GM21423 (cell line): ENCODE measurements around the gene DDX17.

ENCODE experiments used
- ATAC-seq: cut with Tn5 transposase; IDR thresholded peaks from one replicate; pipeline ENCODE4 v1.9.1; 2021; ENCODE audit warnings: mild to moderate bottlenecking, moderate library complexity; ENCODE audit not compliant: unreplicated experiment

DDX17 gene

GRCh38 chr22:38467904-38468442, 38.1 kb downstream of the DDX17 start, which contains the start of gene KDELR3:
TSS of gene KDELR3 (plus strand) at chr22:38468096. CDS start at chr22:38468234, 138 bp downstream.
- no peak for ATAC-seq

DNA sequence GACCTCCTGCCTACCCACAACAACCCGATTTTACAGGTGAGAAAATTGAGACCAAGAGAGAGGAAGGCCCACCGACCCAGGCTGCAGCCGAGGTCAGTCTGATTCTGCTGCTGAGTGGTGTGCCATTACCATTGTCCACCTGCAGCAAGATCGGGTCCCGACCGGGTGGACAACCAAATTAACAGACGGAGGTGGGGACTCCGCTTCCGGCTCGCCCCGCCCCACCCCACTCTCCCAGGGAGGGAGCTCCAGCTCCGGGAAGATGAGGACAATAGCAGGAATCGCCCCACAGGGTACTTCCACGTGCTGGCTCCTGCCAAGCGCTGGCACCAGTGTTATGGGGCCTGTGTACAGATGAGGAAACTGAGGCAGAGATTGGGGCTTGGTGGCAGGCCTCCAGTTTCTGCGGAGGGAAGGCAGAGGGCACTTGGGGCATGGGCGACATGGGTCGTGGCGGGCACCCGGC, 38.6 kb downstream of the DDX17 start:
- no peak for ATAC-seq

DNA sequence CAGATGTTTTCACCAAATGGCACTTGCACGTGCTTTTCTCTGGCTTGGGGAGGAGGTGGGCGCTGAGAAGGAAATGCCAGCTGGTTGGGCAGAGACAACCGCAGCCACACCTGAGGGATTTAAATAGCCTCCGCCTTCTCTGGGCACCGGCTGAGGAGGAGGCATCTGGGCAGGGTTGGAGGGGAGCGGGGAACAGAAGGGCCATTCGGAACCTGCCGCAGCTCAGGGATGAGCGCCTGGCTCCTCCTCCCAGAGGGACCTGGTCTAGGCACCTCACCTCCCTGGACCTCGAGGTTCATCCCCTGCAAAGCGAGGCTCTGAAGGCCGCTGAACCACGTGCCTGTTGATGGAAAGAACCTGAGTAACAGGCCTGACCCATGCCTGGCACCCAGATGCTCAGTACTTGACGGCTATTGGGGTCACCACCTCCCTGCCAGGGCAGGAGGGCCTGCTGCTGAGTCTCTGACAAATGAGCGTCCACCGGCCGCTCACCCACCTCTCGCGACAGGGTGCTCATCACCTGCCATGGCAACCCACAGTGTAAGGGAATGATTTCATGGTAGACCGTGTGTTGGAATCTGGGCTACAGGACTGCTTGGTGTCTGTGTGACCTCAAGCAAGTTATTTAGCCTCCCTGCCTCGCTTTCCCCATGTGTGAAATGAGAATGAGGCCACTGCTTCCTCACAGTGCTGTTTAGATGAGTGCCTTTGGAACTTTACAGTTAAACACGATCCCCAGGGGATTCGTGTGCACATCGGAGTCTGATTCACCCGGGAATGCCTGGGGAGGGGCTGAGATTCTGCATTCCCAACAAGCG, 40.2 kb downstream of the DDX17 start:
- ATAC-seq = no peak

- no peak for ATAC-seq
Measured at GRCh38 chr22:38464992-38465672, 41.0 kb downstream of the DDX17 start.

DNA sequence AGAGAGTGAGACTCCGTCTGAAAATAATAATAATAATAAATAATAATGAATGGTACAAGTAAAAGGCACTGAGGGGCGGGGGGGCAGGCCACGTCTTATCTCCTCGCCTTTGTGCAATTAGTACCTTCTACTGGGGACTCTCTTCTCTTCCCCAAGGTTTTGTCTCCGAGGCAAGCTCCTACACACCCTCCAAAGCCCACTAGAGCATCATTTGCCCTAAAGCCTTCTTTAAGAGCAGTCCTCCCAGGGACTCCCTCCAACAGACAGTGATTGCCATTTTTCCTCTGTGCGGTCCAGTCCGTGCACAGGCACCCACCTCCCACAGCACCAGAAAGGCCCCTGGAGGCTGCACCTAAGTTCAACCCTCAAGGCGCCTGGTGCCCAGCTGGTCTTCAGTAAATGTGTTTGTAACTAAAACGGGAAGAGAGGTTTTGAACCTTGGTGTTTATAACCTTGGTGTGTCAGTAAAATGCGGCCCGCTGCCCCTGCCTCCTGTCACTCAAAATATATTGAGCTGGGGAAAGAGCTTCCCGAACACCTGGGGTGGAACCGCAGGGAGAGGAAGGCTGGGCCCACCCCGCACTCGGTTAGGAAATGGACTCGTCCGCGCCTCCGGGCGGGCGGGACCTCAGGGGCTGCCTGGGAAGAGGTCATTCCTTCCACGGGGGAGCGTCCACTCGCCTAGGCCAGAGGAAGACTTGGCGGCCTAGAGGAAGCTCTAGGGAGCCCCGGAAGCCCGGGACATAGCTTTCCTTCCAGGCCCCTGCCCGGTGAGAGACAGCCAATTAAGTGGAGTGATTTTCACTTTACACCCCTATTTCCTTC, 42.9 kb downstream of the DDX17 start:
- ATAC-seq = no peak

GRCh38 chr22:38461414-38462081, 44.6 kb downstream of the DDX17 start:
- no peak for ATAC-seq

DNA sequence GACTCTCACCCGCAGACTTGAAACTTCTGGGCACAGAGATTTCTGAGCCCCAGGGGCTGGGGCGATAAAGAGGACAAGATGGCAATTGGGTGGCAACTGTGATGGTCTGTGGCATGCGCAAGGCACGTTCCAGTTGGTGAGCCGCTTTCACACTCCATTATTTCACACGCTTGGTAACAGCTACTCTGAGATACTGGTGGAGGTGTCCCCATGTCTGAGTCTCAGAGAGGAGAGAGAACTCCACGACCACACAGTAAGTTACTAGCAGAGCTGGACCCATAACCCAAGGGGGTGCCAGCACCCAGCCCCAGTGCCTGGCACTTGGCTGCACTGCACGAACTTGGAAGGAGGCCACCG, 45.1 kb downstream of the DDX17 start:
- no peak for ATAC-seq

GRCh38 chr22:38460426-38460840, 45.7 kb downstream of the DDX17 start:
- no peak for ATAC-seq

DNA sequence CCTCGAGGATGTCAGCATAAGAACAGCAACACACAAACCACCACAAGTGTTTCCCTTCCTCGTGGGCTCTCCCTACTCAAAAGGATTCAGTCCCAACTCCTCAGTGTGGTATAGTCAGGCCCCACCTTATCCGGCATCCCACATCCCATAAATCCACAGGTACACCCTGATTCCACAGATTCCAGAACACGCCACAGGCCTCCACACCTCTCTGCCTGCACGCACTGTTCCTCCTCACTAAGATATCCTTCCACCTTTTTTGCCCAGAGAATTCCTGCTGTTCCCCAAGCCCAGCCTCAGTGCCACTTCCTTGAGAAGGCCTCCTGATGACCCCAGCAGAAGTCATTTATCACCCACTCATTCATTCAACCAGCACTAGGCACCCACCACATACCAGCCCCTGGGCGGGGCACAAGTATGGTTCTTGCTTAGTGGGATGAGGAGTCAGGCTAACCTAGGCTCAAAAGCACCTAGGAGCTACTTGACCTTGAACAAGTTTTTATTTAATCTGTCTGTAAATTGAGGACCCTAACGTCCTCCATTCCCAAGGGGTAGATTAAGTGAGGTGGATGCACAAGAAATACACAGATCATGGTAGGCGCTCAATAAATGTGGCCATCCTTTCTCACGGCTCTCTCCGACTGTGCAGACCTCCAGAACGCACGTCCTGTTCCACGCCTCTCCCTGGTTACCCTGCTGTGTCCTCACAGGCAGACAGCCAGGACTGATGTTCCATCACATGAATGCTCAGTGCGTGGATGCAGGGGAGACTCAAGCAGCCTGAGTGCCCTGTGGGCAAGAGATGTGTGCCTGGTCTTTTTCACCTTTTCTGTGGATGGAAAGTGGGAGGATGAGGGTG, 49.0 kb downstream of the DDX17 start:
- no peak for ATAC-seq

GRCh38 chr22:38456272-38456835, 49.8 kb downstream of the DDX17 start:
- ATAC-seq = no peak

DNA sequence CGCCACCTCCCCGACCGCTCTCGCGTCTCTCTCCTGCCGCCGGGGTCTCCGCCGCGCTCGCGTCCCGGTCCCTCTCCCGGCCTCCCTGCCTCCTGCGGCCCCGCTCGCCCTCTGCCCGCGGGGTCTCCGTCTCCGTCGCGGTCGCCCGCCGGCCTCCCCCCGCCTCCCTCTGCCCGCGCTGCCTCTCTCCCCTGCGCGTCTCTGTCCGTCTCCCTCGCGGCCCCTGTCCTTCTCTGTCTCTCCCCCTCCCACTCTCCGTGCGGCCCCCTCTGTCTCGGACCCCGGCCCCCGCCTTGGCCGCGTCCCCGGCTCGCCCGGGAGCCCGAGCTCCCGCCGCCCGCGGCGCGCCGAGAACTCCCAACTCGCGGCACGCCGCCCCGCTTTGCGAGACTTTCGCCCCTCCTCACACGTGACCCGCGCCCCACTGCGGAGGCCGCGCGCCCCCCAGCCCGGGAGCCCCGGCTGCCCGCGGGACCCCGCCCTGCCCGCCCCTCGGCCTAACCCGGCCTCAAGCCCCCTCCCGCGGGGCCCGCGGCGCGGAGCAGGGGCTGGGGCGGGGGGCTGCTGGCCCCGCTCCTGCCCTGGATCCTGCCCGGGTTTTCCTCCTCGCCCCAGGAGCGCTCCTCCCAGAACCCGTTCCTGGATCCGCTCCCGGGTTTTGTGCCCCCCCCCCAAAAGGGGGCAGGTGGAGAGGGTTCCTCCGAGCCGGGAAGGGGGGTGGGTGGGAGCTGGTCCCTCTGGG, 50.4 kb downstream of the DDX17 start:
- no peak for ATAC-seq

DNA sequence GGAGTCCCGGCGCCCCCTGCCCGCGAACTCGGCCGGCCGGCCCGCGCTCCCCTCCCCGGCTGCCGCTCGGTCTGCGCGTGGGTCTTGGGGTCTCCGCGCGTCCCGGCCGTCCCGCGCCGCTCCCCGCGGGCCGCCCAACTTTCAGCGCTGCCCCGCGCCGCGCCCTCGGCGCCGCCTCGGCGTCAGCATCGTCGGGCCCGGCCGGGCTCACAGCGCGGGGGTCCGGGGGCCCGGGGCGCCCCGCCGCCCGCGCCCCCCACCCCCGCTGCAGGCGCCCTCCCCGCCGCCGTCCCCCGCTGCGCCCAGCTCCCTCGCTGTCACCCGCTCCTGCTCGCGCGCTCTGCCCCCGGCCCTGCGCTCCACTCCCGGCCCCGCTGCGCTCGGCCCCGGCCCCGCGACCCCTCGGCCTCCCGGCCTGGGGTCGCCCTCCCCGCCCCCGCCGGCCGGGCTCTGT, 51.0 kb downstream of the DDX17 start, which contains the start of gene KCNJ4:
Gene KCNJ4 (minus strand): TSS at position 124 of the 454 bp plus-strand sequence. CDS start 27,067 bp downstream, outside the sequence.
- ATAC-seq = no peak

- ATAC-seq = no peak
Measured at GRCh38 chr22:38454353-38455075, 51.6 kb downstream of the DDX17 start.

DNA sequence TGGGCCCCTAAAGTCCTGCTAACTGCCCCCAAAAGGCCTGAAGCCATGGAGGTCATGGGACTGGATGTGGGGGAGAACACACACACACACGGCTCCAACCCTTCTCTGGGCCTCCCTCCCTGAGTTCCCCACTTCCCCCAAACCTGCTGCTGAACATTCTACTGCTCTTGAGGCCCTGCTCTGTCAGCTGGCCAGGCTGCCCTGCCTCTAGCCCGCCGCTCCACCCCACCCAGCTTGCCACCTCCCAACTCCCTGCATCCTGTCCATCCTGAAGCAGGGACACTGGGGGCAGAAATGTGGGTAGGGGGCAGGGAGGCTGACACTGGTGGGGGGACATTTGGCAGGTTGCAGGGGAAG, 52.1 kb downstream of the DDX17 start:
- ATAC-seq = no peak

- ATAC-seq = no peak
Measured at GRCh38 chr22:38453066-38453672, 52.9 kb downstream of the DDX17 start.

- ATAC-seq = no peak
Measured at GRCh38 chr22:38452373-38453065, 53.6 kb downstream of the DDX17 start.

GRCh38 chr22:38451864-38452263, 54.2 kb downstream of the DDX17 start:
- ATAC-seq = no peak
